SIG-M5 (cell line): ENCODE data around the gene NMUR1.
"Not testable (repeated sequence)": the region's sequence is repeated elsewhere in the genome, so short reads cannot be mapped to it uniquely, and the experiment has no call there.

Source experiments
- DNase-seq: peaks from one replicate; lab custom pipeline; 2025; lab: John Stamatoyannopoulos, UW

Gene NMUR1, protein sequence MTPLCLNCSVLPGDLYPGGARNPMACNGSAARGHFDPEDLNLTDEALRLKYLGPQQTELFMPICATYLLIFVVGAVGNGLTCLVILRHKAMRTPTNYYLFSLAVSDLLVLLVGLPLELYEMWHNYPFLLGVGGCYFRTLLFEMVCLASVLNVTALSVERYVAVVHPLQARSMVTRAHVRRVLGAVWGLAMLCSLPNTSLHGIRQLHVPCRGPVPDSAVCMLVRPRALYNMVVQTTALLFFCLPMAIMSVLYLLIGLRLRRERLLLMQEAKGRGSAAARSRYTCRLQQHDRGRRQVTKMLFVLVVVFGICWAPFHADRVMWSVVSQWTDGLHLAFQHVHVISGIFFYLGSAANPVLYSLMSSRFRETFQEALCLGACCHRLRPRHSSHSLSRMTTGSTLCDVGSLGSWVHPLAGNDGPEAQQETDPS

DNA sequence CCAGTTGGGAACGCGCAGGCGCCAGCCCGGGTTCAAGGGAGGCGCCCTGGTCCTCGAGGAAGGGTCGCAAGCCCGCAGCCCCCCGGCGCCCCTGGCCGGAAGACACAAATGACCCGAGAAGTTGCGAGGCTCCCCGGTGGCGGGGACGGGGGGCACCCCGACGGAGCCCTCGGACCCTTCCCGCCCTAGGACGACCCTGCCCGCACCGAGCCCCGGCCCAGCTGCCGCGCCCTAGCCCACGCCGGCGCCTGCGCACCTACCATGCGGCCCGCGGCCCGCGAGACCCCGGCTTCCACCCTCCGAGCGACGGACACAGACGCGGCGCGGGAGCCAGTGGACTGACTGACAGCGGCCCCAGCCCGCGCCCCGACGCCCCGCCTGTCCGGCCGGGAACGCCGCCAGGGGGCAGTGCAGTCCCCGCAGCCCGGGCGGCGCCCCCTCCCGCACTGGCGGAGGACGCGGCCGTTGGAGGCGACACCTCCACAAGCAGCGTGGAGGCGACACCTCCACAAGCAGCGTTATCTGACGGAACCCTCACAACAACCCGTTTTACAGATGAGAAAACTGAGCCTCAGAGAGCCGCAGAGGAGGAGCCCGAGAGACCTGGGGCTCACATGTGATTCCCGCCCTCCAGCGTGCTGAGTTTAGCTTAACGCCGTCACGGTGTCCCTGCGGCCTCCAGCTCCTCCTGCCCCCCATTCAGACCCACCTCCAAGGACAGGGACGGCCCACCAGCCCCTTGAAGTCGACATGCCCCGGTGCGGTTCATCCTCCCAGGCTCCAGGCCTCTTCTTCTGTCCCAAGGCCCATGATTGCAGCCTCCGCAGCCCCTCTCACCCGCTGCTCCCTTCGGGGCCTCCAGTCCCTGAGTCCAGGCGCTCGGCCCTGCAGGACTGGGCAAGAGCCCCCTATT lies at the start of gene NMUR1:
Gene NMUR1 (minus strand): TSS at position 347 of the 913 bp plus-strand sequence. CDS start 84 bp downstream, at position 263.
- no peak for DNase-seq

DNA sequence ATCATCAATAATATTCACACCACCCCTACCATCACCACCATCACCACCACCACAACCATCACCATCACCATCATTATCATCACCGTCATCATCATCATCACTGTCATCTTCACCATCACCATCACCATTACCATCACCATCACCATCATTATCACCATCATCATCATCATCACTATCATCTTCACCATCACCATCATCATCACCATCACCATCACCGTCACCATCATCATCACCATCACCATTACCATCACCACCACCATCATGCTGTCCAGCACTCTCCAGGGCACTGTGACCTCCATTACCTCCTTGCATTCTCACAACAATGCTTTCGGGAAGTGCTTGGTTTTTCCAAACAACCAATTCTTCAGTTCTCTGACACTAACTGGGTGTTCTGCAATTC lies 49.3 kb upstream of the NMUR1 start:
- DNase-seq: no peak

DNA sequence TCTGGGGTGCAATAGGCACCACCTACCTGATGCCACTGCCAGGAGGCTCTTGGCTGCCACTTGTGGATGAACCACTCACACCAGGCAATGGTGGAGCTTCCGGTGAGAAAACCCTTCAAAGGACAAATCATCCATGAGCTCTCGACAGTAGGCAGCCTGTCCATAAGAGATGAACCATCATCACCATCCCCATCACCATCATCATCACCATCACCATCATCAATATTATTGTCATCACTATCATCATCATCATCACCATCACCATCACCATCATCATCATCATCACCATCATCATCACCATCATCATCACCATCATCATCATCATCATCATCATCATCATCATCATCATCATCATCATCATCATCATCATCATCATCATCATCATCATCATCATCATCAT lies 48.4 kb upstream of the NMUR1 start:
- DNase-seq: not testable (repeated sequence)

DNA sequence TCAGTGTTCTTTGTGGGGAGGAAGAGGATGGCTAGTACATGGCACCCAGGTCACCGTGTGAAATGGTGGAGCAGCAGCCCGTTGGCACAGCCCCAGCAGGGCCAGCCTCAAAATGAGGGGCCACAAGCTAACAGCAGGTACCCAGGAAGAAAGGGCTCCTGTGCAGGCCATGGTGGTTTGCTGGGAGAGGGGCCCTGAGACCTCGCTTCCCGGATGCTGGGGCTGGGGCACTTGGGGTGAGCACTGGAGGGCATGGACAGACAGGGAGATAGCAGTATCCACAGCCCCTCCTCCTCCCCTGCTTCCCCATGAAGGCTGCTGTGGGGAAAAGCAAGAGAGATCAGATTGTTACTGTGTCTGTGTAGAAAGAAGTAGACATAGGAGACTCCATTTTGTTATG lies 46.2 kb upstream of the NMUR1 start:
- DNase-seq: no peak

DNA sequence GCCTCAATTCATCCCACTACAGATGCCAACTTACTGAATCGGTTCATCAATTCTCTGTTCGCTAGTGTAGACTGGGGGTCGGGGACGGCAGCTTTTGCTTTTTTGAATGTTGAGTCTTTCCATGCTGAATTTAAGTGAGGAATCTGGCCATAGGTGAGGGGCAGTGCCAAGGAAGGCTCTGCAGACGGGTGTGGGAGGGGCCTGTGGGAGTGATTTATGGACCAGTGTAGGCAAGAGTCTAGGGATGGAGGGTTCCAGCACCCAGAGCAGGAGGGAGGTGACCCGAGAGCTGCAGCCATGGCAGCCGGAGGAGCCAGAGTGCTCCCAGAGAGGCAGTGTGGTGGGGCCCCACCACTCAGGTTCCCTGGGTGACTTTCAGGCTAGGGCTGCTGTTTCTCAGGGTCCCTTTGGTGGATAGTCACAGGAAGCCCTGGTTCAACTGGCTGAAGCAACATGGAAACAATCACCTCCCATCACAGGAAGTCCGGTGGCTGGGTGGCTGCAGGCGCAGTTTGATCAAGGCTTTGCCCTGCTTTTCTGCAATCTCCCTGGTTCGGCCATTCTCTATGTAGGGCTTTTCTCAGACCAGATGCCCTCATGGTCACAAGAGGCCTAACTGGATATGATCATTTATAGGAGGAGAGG lies 45.5 kb upstream of the NMUR1 start:
- no peak for DNase-seq

DNA sequence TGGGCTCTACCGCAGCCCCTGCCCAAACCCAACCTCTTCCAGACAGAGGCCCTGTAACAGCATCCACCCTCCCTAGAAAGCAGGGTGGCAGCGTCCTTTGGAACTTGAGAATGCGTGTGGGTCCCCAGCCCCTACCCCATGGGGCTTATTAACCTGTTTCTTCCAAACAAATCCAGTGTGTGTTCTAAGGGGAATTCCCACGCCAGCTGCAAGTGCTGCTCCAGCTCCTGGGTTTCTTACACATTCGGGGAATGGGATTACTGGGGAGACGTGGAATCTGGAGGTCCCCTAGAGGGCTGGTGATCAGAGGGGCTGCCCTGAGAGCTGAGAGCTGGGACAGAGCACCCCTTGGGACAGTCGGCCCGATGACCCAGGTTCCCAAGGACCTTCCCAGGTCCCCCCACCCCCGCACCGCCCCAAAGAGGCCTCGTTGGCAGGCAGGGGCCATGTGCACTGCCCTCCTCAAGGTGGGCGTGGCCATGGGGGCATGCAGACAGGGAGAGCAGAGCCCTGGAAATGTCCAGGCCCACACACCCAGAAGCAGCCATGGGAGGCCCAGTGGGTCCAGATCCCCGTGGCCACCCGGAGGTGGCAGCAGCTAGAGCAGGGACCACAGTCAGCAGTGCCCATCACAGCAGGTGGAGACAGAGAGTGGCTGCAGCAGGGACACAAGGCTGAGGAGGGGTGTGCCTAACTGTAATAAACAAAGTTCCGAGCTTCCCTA lies 43.6 kb upstream of the NMUR1 start:
- no peak for DNase-seq

DNA sequence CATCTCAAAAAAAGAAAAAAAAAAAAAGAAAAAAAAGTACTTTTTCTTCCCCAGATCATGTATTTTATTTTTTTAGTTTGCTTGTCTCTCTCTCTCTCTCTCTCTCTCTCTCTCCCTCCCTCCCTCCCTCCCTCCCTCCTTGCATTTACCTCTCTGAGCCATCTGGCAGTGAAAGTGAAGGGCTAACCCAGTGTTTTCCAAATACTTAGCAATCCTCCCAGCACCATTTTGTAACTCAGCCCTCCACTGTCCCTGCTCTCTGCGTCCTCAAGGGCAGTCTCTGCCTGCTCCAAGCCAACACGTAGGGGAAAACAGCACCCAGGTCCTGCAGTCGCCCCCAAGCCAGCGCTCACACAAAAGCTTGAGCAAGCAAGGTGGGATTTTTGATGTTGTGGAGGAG lies 42.9 kb upstream of the NMUR1 start:
- DNase-seq: no peak

DNA sequence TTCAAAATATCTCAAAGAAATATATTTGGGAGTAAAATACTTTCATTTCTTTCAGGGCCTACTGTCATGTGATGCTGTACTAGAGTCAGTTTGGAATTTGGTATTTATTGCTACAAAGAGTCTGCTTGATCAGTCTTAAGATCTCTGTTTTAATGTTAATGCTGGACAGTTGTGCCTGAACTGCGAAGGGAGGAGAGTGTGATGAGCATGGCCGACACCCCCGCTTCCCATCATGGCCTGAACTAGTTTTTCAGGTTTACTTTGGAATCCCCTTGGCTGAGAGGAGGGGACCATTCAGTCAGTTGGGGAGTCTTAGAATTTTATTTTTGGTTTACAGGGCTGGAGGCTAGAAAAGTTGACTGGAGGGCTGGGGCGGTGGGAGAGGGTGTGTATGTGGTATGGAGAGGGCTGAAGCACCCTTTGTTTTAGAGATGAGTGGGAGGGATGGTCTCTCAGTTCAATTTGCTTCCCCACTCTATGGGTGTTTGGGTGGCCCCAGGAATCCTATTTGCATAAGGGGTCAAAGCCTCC lies 41.5 kb upstream of the NMUR1 start:
- DNase-seq: no peak

DNA sequence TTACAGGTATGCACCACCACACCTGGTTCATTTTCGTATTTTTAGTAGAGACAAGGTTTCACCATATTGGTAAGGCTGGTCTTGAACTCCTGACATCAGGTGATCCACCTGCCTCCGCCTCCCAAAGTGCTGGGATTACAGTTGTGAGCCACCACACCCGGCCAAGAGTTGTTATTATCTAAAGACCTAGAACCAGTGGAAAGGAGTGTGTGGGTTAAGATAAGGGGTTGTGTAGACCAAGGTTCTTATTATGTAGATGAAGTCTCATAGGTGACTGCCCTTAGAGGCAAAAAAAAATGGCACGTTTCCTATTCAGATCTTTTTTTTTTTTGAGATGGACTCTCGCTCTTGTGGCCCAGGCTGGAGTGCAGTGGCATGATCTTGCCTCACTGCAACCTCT lies 40.7 kb upstream of the NMUR1 start:
- DNase-seq: not testable (repeated sequence)

DNA sequence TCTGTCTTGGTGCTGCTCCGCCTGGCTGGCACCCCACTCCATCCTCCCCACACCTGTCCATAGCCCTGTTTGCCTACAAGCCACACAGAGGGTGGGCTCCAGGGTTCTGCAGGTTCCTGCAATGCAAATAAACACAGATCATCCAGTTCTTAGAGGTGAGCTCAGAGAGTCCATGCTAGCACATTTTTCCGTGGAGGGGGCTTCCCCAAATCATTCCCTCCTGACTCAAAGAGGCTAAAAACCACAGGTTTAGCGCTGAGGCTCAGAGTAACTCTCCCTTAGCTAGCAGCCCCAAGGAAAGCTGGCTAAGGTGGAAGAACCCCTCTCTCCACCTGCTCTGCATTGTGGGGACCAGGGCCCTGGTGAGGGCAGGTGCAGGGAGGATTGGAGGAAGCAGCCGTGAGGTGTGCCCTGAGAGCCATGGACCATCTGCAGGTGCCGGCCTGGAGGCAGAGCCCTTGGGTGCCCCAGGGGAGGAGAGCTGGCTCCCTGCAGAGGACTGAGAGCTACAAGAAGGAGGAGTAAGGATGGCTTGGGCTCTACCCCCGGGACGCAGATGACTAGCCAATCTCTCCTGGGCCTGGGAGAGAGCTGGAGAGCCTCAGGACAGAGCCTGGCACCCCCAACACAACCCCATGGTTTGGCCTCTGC lies 38.7 kb upstream of the NMUR1 start:
- no peak for DNase-seq

DNA sequence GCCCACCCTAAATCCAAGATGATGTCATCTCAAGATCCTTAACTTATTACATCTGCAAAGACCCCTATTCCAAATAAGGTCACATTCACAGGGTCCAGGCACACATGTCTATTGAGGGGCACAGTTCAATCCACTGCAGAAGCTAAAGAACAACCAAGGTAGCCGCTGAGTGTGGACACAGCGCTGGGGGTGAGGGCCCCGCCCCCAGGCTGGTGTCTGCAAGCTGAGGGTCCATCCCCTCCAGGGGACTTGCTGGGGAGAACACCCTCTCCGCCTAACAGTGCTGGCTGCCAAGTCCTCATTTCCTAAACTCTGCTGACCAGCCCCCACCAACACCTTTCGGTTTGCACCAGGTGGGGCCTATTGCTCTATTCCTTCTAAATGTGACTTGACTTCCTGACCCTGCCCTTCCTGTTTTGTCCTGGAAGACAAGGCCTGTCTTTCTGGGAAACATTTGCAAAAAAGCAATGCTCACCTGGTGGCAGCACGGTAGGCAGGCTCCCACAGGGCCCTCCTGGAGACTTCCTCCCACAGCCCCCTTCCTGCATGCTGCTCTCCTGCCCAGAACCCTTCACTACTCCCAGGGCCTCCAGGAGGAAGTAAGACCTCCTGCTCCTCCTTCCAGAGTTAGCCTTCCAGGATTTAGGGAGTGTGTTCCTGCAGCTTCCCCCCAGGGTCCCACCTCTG lies 38.0 kb upstream of the NMUR1 start:
- no peak for DNase-seq

DNA sequence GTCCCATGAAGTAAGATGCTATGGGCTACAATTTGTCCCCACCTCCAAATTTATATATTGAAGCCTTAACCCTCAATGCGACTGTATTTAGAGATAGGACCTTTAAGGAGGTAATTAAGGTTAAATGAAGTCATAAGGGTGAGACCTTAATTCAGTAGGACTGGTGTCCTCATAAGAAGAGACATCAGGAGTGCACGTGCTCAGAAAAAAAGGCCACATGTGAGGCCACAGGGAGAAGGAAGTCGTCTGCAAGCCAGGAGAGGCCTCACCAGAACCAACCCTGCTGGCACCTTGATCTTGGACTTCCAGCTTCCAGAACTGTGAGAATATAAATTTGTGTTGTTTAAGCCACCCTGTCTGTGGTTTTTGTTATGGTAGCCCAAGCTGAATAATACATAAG lies 36.9 kb upstream of the NMUR1 start:
- DNase-seq: no peak

DNA sequence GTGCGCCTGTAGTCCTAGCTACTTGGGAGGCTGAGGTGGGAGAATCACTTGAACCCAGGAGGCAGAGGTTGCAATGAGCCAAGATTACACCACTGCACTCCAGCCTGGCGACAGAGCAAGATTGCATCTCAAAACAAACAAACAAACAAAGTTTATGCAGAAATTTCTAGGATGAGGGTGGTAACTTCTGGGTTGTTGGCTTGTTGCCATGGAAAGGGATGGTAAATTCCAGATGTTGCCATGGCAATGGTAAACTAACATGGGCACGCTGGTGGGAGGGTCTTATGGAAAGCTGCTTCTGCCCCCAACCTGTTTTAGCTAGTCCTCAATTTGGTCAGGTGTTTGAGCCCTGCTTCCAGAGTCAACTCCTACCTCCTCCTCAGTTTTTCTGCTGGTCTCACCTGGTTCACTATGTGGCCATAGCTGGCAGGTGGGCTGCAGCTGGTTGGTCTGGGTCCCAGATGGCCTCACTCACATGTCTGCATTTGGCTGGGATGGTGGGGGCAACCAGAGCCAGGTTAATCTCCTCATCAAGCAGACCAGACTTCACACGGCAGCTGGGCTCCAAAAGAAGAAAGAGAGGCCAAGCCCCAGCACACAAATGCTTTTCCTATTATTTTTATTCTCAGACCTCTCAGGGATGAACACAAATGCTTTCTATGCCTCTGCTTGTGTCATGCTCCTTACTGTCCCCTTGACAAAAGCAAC lies 35.8 kb upstream of the NMUR1 start:
- no peak for DNase-seq

DNA sequence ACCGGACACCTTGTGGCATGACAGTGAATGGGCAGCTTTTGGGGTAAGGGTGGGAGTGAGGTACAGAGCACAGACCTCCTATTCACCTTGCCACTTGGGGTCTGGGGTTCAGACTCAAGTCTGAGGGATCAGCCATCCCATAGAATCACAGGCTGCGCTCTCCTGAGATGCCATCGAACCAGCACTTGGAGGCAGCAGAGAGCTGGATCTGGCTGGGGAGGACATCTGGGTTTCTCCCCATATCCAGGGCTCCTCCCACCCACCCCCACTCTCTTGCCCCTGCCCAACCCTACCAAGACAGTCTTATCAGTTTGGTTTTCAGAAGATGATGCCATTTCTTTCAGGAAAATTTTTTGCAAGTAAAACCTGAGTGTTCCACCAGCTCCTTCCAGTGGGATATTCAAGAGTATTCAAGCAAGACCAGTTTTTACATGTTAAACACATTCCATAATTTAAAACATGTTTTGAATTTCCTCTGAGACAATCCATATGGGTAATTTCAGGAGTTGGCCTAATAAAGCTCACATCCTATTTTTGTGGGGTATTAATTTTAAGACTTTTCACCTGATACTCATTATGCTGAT lies 33.2 kb upstream of the NMUR1 start:
- no peak for DNase-seq

DNA sequence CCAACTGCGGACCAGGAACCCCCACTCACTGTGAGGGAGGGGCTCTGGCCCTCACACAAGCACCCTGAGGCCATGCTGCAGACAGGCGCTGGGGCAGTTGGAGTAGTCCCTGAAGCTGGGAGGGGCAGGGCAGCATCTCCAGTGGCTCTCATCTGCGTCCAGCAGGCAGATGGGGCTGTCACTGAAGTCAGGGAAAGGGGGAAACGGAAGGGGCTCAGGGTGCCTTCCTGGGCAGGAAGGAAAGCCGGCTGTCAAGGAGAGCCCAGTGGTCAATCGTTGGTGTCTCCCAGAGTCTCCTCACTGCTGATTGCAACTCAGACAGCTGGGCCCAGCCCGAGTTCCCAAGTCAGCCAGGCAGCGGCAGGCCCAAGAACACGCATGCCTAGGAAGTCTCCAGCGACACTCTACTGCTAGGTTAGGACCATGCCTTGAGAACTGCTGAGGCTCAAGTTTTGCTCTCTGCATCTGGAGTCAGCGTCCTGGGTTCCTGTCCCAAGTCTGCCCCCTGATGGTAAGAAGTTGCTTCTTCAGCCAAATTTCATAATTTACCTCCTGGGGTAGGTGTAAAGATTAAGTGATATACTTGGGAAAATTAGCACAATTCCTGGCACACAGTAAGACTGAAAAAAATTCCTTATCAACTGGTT lies 27.4 kb upstream of the NMUR1 start:
- peak; percentile 41 for DNase-seq

DNA sequence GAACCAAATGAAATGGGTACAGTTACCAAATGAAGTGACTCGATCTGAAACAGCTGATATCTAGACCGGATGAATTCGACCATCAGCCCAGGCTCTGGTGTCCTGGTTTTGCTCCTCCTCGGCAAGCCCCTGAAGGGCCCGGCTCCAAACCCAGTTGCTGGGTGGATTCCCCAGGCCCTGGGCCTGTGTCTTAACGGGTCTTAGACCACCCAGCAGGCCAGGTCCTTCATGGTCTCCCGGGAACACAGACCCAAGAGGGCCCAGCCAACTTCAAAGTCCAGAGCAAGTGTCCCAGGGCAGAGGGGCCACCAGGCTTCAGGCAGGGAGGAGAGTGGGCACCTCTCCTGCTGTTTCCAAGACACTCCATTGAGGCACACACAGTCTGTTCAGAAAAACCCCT lies 26.7 kb upstream of the NMUR1 start:
- no peak for DNase-seq

DNA sequence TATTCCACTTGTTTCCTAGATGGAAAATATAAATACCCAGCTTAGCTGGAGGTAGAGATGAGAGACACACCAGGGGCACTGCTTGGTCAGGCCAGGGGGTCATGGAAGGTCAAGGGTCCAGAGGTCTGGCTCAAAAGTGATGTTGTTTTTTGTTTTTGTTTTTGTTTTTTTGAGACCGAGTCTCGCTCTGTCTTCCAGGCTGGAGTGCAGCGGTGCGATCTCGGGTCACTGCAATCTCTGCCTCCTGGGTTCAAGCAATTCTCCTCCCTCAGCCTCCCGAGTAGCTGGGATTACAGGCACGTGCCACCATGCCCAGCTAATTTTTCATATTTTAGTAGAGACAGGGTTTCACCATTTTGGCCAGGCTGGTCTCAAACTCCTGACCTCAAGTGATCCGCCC lies 26.3 kb upstream of the NMUR1 start:
- DNase-seq: not testable (repeated sequence)

DNA sequence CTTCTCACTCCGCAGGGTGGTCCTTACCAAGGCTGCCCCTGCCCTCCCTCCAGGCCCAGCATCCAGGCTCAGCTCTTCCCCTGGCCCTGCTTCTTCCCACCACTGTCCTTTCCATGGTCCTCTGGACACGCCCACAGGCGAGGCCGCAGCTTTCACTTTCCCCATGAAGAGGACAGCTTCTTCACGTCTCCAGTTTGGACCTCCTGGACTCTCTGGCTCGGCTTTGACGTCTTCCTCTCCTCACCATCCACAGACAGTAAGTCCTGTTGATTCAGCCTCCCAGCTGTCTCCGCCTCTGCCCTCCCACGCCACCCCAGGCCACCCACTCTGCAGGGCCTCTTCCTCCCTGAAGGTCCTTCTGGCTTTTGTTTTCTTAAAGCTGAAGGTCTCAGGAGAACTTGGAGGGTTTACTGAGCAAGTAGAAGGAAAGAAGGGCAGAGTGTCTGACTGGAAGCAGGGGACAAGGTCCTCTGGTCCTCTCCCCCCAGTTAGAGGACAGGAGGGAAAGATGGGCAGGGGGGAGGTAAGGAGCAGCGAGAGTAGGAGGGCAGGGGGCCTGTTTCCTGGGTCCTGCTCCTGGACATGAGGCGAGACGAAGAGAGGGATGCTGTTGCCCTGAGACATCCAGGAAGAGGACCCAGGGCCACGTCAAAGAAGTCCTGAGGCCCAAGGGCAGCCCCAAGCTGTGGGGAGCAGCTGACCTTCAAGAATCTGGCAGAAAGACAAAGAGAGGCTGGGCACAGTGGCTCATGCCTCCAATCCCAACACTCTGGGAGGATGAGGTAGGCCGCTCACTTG lies 24.7 kb upstream of the NMUR1 start:
- no peak for DNase-seq
